Stomach smooth muscle (tissue), 2 donors: Measurements from ENCODE around the gene ERFE.

Experiments used
- H3K27ac ChIP-seq: one replicate; pipeline ENCODE4 v1.7.0; 2013; ENCODE audit warnings: mild to moderate bottlenecking, low read length, inconsistent platforms
- H3K27me3 ChIP-seq, 2 donors: one replicate each; pipeline ENCODE4 v1.7.0; 2013; ENCODE audit warnings: low read length in 2 of 2; ENCODE audit not compliant: insufficient read depth in 2 of 2, control insufficient read depth in 1 of 2
- H3K36me3 ChIP-seq, 2 donors: one replicate each; pipeline ENCODE4 v1.7.0; 2013; ENCODE audit warnings: low read length in 2 of 2; ENCODE audit not compliant: control insufficient read depth in 2 of 2, insufficient read depth in 2 of 2
- H3K4me1 ChIP-seq: one replicate; pipeline ENCODE4 v1.7.0; 2013; ENCODE audit warnings: low read length; ENCODE audit not compliant: control insufficient read depth, insufficient read depth
- H3K4me3 ChIP-seq, 2 donors: one replicate each; pipeline ENCODE4 v1.7.0; 2013; ENCODE audit warnings: low read length in 2 of 2
- H3K9ac ChIP-seq, 2 donors: one replicate each; pipeline ENCODE4 v1.7.0; 2013; ENCODE audit warnings: low read length in 2 of 2, mild to moderate bottlenecking in 1 of 2
- H3K9me3 ChIP-seq, 2 donors: one replicate each; pipeline ENCODE4 v1.7.0; 2013; ENCODE audit warnings: low read length in 2 of 2; ENCODE audit not compliant: control insufficient read depth in 2 of 2
- donor health status: healthy.
- donor health status: Pancreatic carcinoma.

The ERFE gene

DNA sequence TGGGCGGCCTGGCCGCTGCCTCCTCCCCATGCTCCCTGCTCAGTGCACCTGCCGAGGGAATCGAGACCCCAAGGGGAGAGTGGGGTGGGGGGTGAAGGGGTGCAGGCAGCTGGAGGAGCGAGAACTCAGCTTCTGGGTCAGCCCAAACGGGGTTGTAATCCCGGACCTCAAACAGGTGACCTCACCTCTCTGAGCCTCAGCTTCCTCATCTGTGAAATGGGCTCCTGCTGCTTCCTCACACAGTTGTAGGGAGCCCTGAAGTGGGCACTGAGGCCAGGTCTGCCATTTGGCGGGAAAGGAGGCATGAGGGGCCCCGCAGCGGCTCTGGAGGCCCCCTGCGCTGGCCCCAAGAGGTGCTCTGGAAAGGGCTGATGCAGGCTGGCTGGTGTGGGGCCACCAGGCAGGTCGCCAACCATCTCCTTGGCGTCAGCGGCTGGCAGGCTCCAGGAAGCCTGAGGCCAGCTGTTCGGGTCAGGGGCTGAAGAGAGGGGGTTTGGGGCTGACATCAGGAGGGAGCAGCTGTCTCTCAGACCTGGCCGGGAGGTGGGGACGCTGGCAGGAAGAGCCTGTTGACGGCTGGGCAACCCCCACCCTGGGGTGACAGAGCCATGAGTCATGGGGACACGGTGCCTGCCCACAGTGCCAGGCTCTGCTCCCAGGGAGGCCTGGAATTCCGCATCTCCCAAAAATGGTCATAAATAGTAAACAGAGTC is 15.4 kb upstream of the ERFE start:
- no peak overlapping the region for H3K4me3 ChIP-seq
- no peaks in the 10 kb centered on the region for H3K27me3 ChIP-seq
- H3K4me1 ChIP-seq = peaks cover 16% of the 10 kb centered on the region
- H3K27ac ChIP-seq = no peak overlapping the region
- H3K9ac ChIP-seq = no peak overlapping the region
- no peaks in the 10 kb centered on the region for H3K36me3 ChIP-seq
- H3K9me3 ChIP-seq = no peaks in the 10 kb centered on the region

GRCh38 chr2:238144262-238144661 is 14.5 kb upstream of the ERFE start:
- H3K4me1 ChIP-seq = peaks cover 9% of the 10 kb centered on the region
- H3K4me3 ChIP-seq = no peak overlapping the region
- H3K27ac ChIP-seq = no peak overlapping the region
- H3K27me3 ChIP-seq = no peaks in the 10 kb centered on the region
- H3K9me3 ChIP-seq = no peaks in the 10 kb centered on the region
- H3K9ac ChIP-seq = no peak overlapping the region
- no peaks in the 10 kb centered on the region for H3K36me3 ChIP-seq

DNA sequence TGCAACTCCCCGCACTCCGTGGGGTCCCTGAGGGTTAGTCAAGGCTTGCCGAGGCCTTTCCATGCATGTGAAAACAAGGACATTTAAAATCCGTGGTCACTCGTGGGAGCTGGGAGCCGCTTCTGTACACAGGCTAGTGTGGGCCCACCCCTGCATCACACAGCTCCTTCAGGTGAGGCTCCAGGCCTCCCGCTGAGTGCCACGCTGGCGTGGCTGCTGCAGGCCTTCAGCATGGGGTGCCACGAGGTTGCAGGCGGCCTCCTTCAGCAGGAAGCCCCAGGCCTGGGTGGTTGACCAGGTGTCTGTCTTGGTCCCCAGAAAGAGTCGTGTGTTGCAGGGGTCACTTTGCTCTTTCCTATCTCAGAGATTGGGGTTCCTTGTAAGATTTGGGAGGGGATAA is 13.7 kb upstream of the ERFE start:
- Histone ChIP-seq H3K27me3 (no peaks in the 10 kb centered on the region), H3K4me3 (no peak overlapping the region), H3K9me3 (no peaks in the 10 kb centered on the region), H3K4me1 (peaks cover 4% of the 10 kb centered on the region), H3K36me3 (no peaks in the 10 kb centered on the region), H3K27ac (no peak overlapping the region), H3K9ac (no peak overlapping the region)

DNA sequence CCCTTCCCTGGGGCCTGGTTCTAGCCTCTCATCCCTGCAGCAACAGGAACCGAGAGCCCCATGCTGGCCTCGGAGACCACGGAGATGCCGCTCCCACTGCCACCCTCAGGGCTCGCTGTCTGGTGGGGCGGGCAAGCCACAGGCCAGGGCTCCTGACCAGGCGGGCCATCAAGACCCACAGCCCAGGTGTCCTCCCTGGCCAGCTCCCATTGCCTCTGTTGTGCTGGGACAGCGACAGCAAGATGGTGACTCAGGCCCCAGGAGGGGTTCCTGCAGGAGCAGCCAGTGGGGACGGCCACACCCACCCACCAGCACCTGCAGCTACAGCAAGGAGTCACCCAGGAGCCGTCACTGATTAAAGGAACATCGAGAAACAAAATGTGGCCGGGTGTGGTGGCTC is 12.9 kb upstream of the ERFE start:
- Histone ChIP-seq H3K27me3 (no peaks in the 10 kb centered on the region), H3K4me3 (no peak overlapping the region), H3K4me1 (peaks cover 4% of the 10 kb centered on the region), H3K27ac (no peak overlapping the region), H3K9ac (no peak overlapping the region), H3K9me3 (no peaks in the 10 kb centered on the region), H3K36me3 (no peaks in the 10 kb centered on the region)

DNA sequence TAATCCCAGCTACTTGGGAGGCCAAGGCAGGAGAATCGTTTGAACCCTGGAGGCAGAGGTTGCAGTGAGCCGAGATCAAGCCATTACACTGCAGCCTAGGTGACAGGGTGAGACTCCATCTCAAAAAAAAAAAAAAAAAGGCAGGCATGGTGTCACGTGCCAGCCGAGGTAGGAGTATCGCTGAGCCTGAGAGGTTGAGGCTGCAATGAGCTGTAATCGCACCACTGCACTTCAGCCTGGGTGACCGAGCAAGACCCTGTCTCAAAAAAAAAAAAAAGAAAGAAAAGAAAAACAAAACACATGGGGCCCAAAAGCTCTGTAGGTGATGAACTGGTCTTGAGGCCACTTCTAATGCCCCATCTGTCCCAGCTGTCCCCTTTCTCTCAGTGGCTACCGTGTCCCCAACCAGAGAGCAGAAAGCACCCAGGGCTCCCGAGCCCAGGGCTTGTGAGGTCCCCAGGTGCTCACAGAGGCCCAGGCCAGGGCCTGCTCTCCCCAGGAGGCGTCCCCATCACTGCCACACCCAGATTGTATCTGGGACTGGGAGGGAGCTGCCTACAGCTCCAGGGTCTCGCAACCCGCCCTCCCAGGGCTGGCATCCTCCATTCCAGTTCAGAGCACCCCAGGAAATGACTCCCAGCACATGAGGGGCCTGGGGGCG is 11.8 kb upstream of the ERFE start:
- H3K27me3 ChIP-seq = no peaks in the 10 kb centered on the region
- H3K4me3 ChIP-seq = no peak overlapping the region
- no peak overlapping the region for H3K9ac ChIP-seq
- no peaks in the 10 kb centered on the region for H3K9me3 ChIP-seq
- H3K36me3 ChIP-seq = no peaks in the 10 kb centered on the region
- no peak overlapping the region for H3K27ac ChIP-seq
- H3K4me1 ChIP-seq = no peaks in the 10 kb centered on the region

- Histone ChIP-seq H3K4me3 (no peak overlapping the region), H3K27ac (no peak overlapping the region), H3K9me3 (no peaks in the 10 kb centered on the region), H3K27me3 (no peaks in the 10 kb centered on the region), H3K4me1 (peaks cover 2% of the 10 kb centered on the region), H3K9ac (no peak overlapping the region), H3K36me3 (no peaks in the 10 kb centered on the region)
Observed at GRCh38 chr2:238148981-238149380, 9.8 kb upstream of the ERFE start.

GRCh38 chr2:238149841-238150572 is 8.8 kb upstream of the ERFE start:
- Histone ChIP-seq H3K9me3 (no peaks in the 10 kb centered on the region), H3K36me3 (no peaks in the 10 kb centered on the region), H3K4me3 (no peak overlapping the region), H3K9ac (no peak overlapping the region), H3K27ac (no peak overlapping the region), H3K27me3 (no peaks in the 10 kb centered on the region), H3K4me1 (peaks cover 2% of the 10 kb centered on the region)

- H3K4me1 ChIP-seq = peaks cover 2% of the 10 kb centered on the region
- no peak overlapping the region for H3K27ac ChIP-seq
- H3K36me3 ChIP-seq = no peaks in the 10 kb centered on the region
- H3K4me3 ChIP-seq = no peak overlapping the region
- H3K9me3 ChIP-seq = no peaks in the 10 kb centered on the region
- no peak overlapping the region for H3K9ac ChIP-seq
- no peaks in the 10 kb centered on the region for H3K27me3 ChIP-seq
Observed at GRCh38 chr2:238150686-238151085, 8.1 kb upstream of the ERFE start.

DNA sequence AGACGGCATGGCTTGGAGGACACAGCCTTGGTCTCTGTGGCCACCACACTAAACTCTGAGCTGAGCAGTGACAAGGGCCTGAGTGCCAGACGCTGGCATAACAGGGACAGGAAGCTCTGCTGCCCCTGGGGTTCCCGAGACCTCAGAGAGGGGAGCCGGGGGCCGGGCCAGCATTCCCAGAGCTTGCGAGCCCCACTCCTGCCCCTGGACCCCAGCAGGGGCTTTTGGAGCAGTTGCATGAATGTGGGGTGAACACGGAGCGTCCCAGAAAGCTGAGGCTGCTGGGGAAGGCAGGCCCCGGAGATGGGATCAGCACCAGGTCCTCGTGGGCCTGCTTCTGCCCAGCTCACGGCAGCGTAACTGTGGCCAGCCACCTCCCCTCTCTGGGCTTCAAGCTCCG is 7.6 kb upstream of the ERFE start:
- H3K4me3 ChIP-seq = no peak overlapping the region
- no peak overlapping the region for H3K27ac ChIP-seq
- no peaks in the 10 kb centered on the region for H3K9me3 ChIP-seq
- H3K4me1 ChIP-seq = peaks cover 2% of the 10 kb centered on the region
- no peak overlapping the region for H3K9ac ChIP-seq
- H3K27me3 ChIP-seq = no peaks in the 10 kb centered on the region
- no peaks in the 10 kb centered on the region for H3K36me3 ChIP-seq

DNA sequence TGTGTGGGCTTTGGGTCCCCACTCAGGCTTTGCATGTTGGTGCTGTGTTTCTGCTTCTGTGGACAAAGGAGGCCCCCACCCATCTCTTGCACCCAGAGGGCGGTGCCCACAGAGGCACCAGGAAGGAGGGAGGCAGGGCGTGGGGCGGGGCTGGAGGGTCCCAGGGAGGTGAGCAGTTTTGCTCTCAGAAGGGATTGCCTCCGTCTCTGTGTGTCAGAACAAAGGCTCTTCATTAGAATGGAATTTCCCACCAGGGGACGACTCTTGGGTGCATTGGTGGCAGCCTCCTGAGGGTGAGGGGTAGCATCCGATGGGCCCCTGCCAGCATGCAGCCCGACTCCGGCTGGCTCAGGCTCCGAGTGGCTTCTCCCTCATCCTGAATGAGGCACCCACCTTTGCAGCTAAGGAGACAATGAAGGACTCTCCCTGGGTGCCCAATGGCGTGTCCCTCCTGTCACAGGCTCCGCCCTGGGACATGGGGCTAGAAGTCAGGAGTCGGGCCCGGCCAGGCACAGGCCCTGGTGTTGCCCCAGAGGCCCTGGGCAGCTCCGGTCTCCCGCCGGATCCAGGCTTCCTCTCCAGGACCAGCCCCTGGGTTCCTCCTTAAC is 7.0 kb upstream of the ERFE start:
- no peak overlapping the region for H3K4me3 ChIP-seq
- peaks cover 2% of the 10 kb centered on the region for H3K4me1 ChIP-seq
- H3K9ac ChIP-seq = no peak overlapping the region
- H3K27me3 ChIP-seq = no peaks in the 10 kb centered on the region
- no peak overlapping the region for H3K27ac ChIP-seq
- no peaks in the 10 kb centered on the region for H3K9me3 ChIP-seq
- no peaks in the 10 kb centered on the region for H3K36me3 ChIP-seq
